ENCODE measurements around the gene FGF2.

Gene FGF2

GRCh38 chr4:122830426-122831095 is 3.9 kb downstream of the FGF2 start:
- Histone ChIP-seq H3K36me3 (replicated peaks in 1 of 2; ENCODE audit: control insufficient read depth in 2 of 2, insufficient read depth in 2 of 2, low read length in 2 of 2) (peaks cover 0 to 9% of the 10 kb centered on the region in 2 donors), H2AK5ac (ENCODE audit: low read depth, low read length) (no peak overlapping the region), H3K79me1 (ENCODE audit: low read depth, low read length) (peaks cover 5% of the 10 kb centered on the region), H4K91ac (ENCODE audit: low read depth, low read length, poor library complexity) (no peak overlapping the region), H3K9me3 (replicated peaks in 1 of 2; ENCODE audit: control insufficient read depth in 2 of 2, insufficient read depth in 1 of 2, low read depth in 1 of 2, low read length in 2 of 2) (peaks cover 0 to 10% of the 10 kb centered on the region in 2 donors), H3K27ac (replicated peaks; ENCODE audit: low read length) (no peak overlapping the region), H3K4ac (ENCODE audit: low read length) (no peak overlapping the region), H2AFZ (ENCODE audit: low read length) (no peak overlapping the region), H4K8ac (ENCODE audit: low read depth, low read length) (no peak overlapping the region), H3K4me1 (ENCODE audit: control insufficient read depth in 2 of 2, insufficient read depth in 1 of 2, low read depth in 1 of 2, low read length in 2 of 2) (peaks cover 1 to 5% of the 10 kb centered on the region in 2 donors), H3K4me3 (ENCODE audit: low read length in 2 of 2) (no peak overlapping the region), H3K18ac (ENCODE audit: low read length) (peak overlapping the region; percentile 7), H3K14ac (ENCODE audit: low read length) (no peak overlapping the region), H3K23ac (ENCODE audit: low read depth, low read length, poor library complexity) (no peak overlapping the region), H2BK5ac (ENCODE audit: low read length) (no peak overlapping the region), H3K27me3 (ENCODE audit: control insufficient read depth in 3 of 3, insufficient read depth in 3 of 3, low read depth in 1 of 3, low read length in 3 of 3) (no peaks in the 10 kb centered on the region), H3K9ac (ENCODE audit: low read depth, low read length, poor library complexity) (no peak overlapping the region), H2BK12ac (ENCODE audit: low read length) (no peak overlapping the region), H2BK15ac (ENCODE audit: low read length) (no peak overlapping the region), H2BK120ac (ENCODE audit: low read depth, low read length) (no peak overlapping the region), H3K4me2 (ENCODE audit: insufficient read depth, low read length, poor library complexity, severe bottlenecking) (no peak overlapping the region)
- WGBS, 2 donors (ENCODE audit: extremely low coverage in 2 of 2, insufficient read length in 2 of 2, insufficient replicate concordance in 1 of 2), result no CpG with 5 or more reads among the region's 5 CpGs
- no peak for DNase-seq (ENCODE audit: low spot score)

GRCh38 chr4:122831515-122832196 is 5.0 kb downstream of the FGF2 start:
- H4K91ac ChIP-seq (ENCODE audit: low read depth, low read length, poor library complexity), result no peak overlapping the region
- peaks cover 5% of the 10 kb centered on the region for H3K79me1 ChIP-seq (ENCODE audit: low read depth, low read length)
- no peak overlapping the region for H2AFZ ChIP-seq (ENCODE audit: low read length)
- no peak overlapping the region for H3K9ac ChIP-seq (ENCODE audit: low read depth, low read length, poor library complexity)
- no peak overlapping the region for H2AK5ac ChIP-seq (ENCODE audit: low read depth, low read length)
- H3K4me3 ChIP-seq (ENCODE audit: low read length in 2 of 2), result no peak overlapping the region
- H3K9me3 ChIP-seq (replicated peaks in 1 of 2; ENCODE audit: control insufficient read depth in 2 of 2, insufficient read depth in 1 of 2, low read depth in 1 of 2, low read length in 2 of 2), result peaks cover 0 to 10% of the 10 kb centered on the region in 2 donors
- H2BK5ac ChIP-seq (ENCODE audit: low read length), result no peak overlapping the region
- no peak overlapping the region for H3K4ac ChIP-seq (ENCODE audit: low read length)
- H3K4me2 ChIP-seq (ENCODE audit: insufficient read depth, low read length, poor library complexity, severe bottlenecking), result no peak overlapping the region
- no peak overlapping the region for H2BK120ac ChIP-seq (ENCODE audit: low read depth, low read length)
- peaks cover 0 to 9% of the 10 kb centered on the region in 2 donors for H3K36me3 ChIP-seq (replicated peaks in 1 of 2; ENCODE audit: control insufficient read depth in 2 of 2, insufficient read depth in 2 of 2, low read length in 2 of 2)
- no peak overlapping the region for H4K8ac ChIP-seq (ENCODE audit: low read depth, low read length)
- H3K27ac ChIP-seq (replicated peaks; ENCODE audit: low read length), result no peak overlapping the region
- no peak overlapping the region for H2BK12ac ChIP-seq (ENCODE audit: low read length)
- H3K27me3 ChIP-seq (ENCODE audit: control insufficient read depth in 3 of 3, insufficient read depth in 3 of 3, low read depth in 1 of 3, low read length in 3 of 3), result no peaks in the 10 kb centered on the region
- no peak overlapping the region for H3K23ac ChIP-seq (ENCODE audit: low read depth, low read length, poor library complexity)
- H2BK15ac ChIP-seq (ENCODE audit: low read length), result no peak overlapping the region
- no peak overlapping the region for H3K18ac ChIP-seq (ENCODE audit: low read length)
- no CpG with 5 or more reads among the region's 6 CpGs for whole genome bisulfite sequencing, 2 donors (ENCODE audit: extremely low coverage in 2 of 2, insufficient read length in 2 of 2, insufficient replicate concordance in 1 of 2)
- H3K14ac ChIP-seq (ENCODE audit: low read length), result no peak overlapping the region
- DNase-seq (ENCODE audit: low spot score), result no peak
- H3K4me1 ChIP-seq (ENCODE audit: control insufficient read depth in 2 of 2, insufficient read depth in 1 of 2, low read depth in 1 of 2, low read length in 2 of 2), result peaks cover 1 to 5% of the 10 kb centered on the region in 2 donors

- no CpG with 5 or more reads among the region's 1 CpG for WGBS, 2 donors (ENCODE audit: extremely low coverage in 2 of 2, insufficient read length in 2 of 2, insufficient replicate concordance in 1 of 2)
These were observed 6.1 kb downstream of the FGF2 start for GRCh38 chr4:122832732-122833131.

GRCh38 chr4:122833999-122834398 is 7.4 kb downstream of the FGF2 start:
- Histone ChIP-seq H2BK12ac (ENCODE audit: low read length) (no peak overlapping the region), H3K27me3 (ENCODE audit: control insufficient read depth in 3 of 3, insufficient read depth in 3 of 3, low read depth in 1 of 3, low read length in 3 of 3) (no peaks in the 10 kb centered on the region), H2BK5ac (ENCODE audit: low read length) (no peak overlapping the region), H2AK5ac (ENCODE audit: low read depth, low read length) (no peak overlapping the region), H3K36me3 (replicated peaks in 1 of 2; ENCODE audit: control insufficient read depth in 2 of 2, insufficient read depth in 2 of 2, low read length in 2 of 2) (peaks cover 1 to 12% of the 10 kb centered on the region in 2 donors), H2AFZ (ENCODE audit: low read length) (no peak overlapping the region), H2BK120ac (ENCODE audit: low read depth, low read length) (no peak overlapping the region), H4K8ac (ENCODE audit: low read depth, low read length) (no peak overlapping the region), H3K4ac (ENCODE audit: low read length) (no peak overlapping the region), H3K9me3 (replicated peaks in 1 of 2; ENCODE audit: control insufficient read depth in 2 of 2, insufficient read depth in 1 of 2, low read depth in 1 of 2, low read length in 2 of 2) (peaks cover 0 to 10% of the 10 kb centered on the region in 2 donors), H2BK15ac (ENCODE audit: low read length) (no peak overlapping the region), H3K27ac (replicated peaks; ENCODE audit: low read length) (no peak overlapping the region), H3K14ac (ENCODE audit: low read length) (no peak overlapping the region), H3K79me1 (ENCODE audit: low read depth, low read length) (no peaks in the 10 kb centered on the region), H3K18ac (ENCODE audit: low read length) (no peak overlapping the region), H3K23ac (ENCODE audit: low read depth, low read length, poor library complexity) (no peak overlapping the region), H4K91ac (ENCODE audit: low read depth, low read length, poor library complexity) (no peak overlapping the region), H3K4me1 (ENCODE audit: control insufficient read depth in 2 of 2, insufficient read depth in 1 of 2, low read depth in 1 of 2, low read length in 2 of 2) (peaks cover 0 to 5% of the 10 kb centered on the region in 2 donors), H3K4me3 (ENCODE audit: low read length in 2 of 2) (no peak overlapping the region), H3K4me2 (ENCODE audit: insufficient read depth, low read length, poor library complexity, severe bottlenecking) (no peak overlapping the region), H3K9ac (ENCODE audit: low read depth, low read length, poor library complexity) (no peak overlapping the region)
- DNase-seq (ENCODE audit: low spot score), result no peak
- no CpG with 5 or more reads among the region's 4 CpGs for WGBS, 2 donors (ENCODE audit: extremely low coverage in 2 of 2, insufficient read length in 2 of 2, insufficient replicate concordance in 1 of 2)

More at GRCh38 chr4:122832732-122833131, 6.1 kb downstream of the FGF2 start:
- Histone ChIP-seq H2BK5ac (ENCODE audit: low read length) (no peak overlapping the region), H4K8ac (ENCODE audit: low read depth, low read length) (no peak overlapping the region), H3K23ac (ENCODE audit: low read depth, low read length, poor library complexity) (no peak overlapping the region), H2BK15ac (ENCODE audit: low read length) (no peak overlapping the region), H3K79me1 (ENCODE audit: low read depth, low read length) (no peaks in the 10 kb centered on the region), H2BK12ac (ENCODE audit: low read length) (no peak overlapping the region), H3K4me1 (ENCODE audit: control insufficient read depth in 2 of 2, insufficient read depth in 1 of 2, low read depth in 1 of 2, low read length in 2 of 2) (peaks cover 1 to 5% of the 10 kb centered on the region in 2 donors), H3K9ac (ENCODE audit: low read depth, low read length, poor library complexity) (no peak overlapping the region), H3K14ac (ENCODE audit: low read length) (no peak overlapping the region), H3K4me2 (ENCODE audit: insufficient read depth, low read length, poor library complexity, severe bottlenecking) (no peak overlapping the region), H3K18ac (ENCODE audit: low read length) (no peak overlapping the region), H2AK5ac (ENCODE audit: low read depth, low read length) (no peak overlapping the region), H3K27ac (replicated peaks; ENCODE audit: low read length) (no peak overlapping the region), H3K36me3 (replicated peaks in 1 of 2; ENCODE audit: control insufficient read depth in 2 of 2, insufficient read depth in 2 of 2, low read length in 2 of 2) (peaks cover 0 to 9% of the 10 kb centered on the region in 2 donors), H3K9me3 (replicated peaks in 1 of 2; ENCODE audit: control insufficient read depth in 2 of 2, insufficient read depth in 1 of 2, low read depth in 1 of 2, low read length in 2 of 2) (peaks cover 0 to 10% of the 10 kb centered on the region in 2 donors), H3K4me3 (ENCODE audit: low read length in 2 of 2) (no peak overlapping the region), H2BK120ac (ENCODE audit: low read depth, low read length) (no peak overlapping the region), H4K91ac (ENCODE audit: low read depth, low read length, poor library complexity) (no peak overlapping the region), H3K4ac (ENCODE audit: low read length) (no peak overlapping the region), H2AFZ (ENCODE audit: low read length) (no peak overlapping the region), H3K27me3 (ENCODE audit: control insufficient read depth in 3 of 3, insufficient read depth in 3 of 3, low read depth in 1 of 3, low read length in 3 of 3) (no peaks in the 10 kb centered on the region)
- no peak for DNase-seq (ENCODE audit: low spot score)
